GM12801 (cell line): ENCODE measurements around the gene ADRM1.

Source experiments
- TF ChIP-seq, protein P1 (sequence below): IDR thresholded peaks from one replicate; pipeline ENCODE4 v1.5.1; 2011; ENCODE audit warnings: control low read depth; ENCODE audit not compliant: insufficient read length; ENCODE audit errors: extremely low read depth

Gene ADRM1

DNA sequence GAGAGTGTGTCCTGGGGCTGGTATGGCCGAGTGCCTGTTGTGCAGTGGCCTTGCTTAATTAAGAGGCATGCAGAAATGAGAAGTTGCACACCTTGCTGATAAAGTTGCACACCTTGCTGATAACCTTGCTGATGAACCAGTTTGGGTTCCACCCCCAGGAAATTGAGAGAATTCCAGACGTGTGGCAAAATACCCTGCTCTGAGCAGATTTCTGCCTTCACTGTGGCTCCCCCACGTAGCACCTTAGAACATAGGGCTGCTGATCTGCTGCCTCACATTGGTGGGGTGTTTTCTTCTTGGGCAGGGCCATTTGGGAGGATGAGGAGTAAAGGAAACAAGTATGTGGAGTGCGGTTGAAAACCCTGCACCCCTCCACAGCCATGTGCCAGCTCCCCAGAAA is 22.5 kb upstream of the ADRM1 start:
- TF ChIP-seq, protein P1, sequence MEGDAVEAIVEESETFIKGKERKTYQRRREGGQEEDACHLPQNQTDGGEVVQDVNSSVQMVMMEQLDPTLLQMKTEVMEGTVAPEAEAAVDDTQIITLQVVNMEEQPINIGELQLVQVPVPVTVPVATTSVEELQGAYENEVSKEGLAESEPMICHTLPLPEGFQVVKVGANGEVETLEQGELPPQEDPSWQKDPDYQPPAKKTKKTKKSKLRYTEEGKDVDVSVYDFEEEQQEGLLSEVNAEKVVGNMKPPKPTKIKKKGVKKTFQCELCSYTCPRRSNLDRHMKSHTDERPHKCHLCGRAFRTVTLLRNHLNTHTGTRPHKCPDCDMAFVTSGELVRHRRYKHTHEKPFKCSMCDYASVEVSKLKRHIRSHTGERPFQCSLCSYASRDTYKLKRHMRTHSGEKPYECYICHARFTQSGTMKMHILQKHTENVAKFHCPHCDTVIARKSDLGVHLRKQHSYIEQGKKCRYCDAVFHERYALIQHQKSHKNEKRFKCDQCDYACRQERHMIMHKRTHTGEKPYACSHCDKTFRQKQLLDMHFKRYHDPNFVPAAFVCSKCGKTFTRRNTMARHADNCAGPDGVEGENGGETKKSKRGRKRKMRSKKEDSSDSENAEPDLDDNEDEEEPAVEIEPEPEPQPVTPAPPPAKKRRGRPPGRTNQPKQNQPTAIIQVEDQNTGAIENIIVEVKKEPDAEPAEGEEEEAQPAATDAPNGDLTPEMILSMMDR, result no peak

DNA sequence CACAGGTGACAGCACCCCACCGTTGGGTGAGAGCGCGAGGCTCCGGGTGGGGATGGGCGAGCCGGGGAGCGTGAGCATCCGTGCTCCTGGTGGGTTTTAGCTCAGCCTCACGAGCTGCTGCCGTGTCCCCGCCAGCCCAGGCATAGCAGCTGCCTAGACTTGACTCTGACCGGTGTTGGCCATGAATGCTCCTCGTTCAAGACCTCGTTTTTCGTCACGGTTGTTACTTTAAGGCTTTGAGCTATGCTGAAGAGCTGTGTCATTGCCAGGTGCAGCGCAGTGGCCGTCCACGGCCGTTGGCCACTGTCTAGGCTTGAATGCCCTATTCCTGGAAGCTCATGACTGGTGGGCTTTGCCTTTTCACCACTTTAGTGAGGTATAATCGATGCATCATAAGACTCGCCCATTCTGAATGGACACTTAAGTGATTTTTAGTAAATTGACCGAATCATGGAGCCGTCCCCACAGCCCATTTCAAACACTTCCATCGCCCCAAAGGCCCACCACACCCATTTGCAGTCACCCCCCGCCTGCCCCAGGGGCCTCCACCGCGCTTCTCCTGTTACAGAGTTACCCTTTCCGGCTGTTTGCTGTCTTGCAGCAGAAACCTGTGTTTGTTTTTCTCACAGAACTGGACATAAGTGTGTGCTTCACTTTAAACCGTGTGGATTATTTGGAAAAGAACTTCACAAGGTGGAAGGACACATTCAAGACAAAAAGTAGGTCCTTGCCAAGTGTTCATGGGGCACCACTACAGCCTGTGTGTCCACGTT is 21.4 kb upstream of the ADRM1 start:
- TF ChIP-seq, protein P1, result no peak

DNA sequence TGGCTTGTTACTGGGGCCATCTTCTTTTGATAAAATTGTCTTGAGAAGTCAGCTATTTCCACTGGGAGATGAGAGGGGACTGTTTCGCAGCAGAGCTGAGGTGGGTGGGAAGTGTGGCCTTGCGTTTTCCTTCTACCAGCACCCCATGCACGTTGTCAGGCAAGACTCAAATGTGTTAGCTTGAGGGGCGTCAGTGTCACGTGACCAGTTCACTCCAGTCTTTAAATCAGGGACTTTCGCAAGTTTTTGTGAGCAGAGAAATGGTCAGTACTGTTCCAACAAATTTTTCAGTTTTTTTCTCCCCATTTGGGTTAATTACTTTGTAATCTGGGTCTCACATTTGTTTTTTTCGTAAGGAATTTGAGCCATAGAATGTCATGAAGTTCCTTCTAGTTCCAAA is 20.7 kb upstream of the ADRM1 start:
- TF ChIP-seq, protein P1, result no peak

DNA sequence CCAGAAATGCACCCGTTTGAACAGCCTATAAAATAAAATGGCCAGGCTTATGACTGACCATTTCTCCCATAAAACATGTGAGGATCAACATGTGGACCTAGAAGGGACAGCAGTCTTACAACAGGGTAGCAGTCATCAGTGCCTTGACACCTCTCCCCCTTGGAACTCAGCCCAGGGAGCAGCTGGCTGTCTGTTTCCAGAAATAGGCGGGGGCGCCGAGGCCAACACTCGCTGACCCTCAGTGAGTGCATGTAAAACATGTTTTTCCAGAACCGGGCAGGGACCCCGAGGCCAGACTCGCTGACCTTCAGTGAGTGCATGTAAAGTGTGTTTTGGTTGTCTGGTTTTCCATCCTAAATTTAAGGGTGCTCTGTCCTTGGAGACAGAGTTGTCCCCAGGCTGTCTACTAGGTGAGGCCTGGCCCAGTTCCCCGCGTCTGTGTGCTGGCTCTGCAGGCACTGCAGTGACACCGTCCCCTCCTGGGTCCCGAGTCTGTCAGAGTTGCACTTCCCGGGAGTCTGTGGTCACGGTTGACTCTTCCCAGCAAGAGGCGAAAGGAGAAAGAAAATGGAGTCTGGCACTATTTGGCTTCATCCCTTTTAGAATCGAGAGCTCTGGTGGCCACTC is 19.8 kb upstream of the ADRM1 start:
- TF ChIP-seq, protein P1, result no peak

- TF ChIP-seq, protein P1, result no peak
These were observed 18.3 kb upstream of the ADRM1 start for GRCh38 chr20:62284448-62284847.

DNA sequence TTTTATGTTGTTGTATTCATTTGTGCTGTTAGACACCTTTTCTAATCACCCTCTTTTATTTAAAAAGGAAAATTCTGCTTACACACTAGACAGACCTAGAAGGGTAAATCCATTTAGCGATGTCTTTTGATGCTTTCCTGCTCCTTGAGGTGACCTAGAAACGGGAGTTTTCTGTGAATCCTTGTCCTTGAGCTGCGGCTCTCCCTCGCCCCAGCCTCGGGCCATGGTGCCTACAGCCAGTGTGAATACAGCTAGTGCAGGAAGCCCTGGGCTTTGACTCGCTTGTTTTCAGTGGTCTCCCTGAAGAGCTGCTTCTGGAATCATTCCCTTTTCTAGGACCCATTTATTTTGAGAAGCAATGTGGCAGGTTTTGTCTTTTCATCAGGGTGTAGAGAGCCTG is 17.6 kb upstream of the ADRM1 start:
- TF ChIP-seq, protein P1, result no peak

DNA sequence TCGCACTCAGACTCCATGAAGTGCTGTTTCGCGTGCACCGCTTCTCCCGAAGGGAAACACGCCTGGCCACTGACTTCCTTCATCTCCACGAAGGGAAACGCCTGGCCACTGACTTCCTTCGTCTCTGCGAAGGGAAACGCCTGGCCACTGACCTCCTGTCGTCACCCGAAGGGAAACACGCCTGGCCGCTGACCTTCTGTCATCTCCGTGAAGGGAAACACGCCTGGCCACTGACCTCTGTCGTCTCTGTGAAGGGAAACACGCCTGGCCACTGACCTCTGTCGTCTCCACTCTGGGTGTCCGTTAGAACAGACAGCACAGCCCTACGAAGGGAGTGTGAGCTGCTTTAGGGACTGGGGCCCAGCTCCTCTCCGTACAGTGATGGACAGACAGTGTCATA is 17.1 kb upstream of the ADRM1 start:
- TF ChIP-seq, protein P1, result no peak
